LNCaP clone FGC (cell line): ENCODE results near the gene ATF1.
"Not testable (repeated sequence)": the region's sequence is repeated elsewhere in the genome, so short reads cannot be mapped to it uniquely, and the experiment has no call there.

ENCODE experiments used
- DNase-seq: peaks from one replicate; pipeline ENCODE4 v3.0.0-alpha.2; 2011; ENCODE audit warnings: low read depth
- H3K4me3 ChIP-seq: 2 replicates; pipeline ENCODE4 v1.5.1; 2011; ENCODE audit warnings: mild to moderate bottlenecking, low read depth, low read length, control low read depth
- CTCF ChIP-seq: IDR thresholded peaks from 2 replicates; pipeline ENCODE4 v1.5.1; 2012; ENCODE audit warnings: mild to moderate bottlenecking; ENCODE audit not compliant: control insufficient read depth, insufficient read depth; ENCODE audit errors: extremely low read depth

Gene ATF1

GRCh38 chr12:50859621-50860310 is 95.9 kb downstream of the ATF1 start:
- DNase-seq: no peak
- no peak overlapping the region for H3K4me3 ChIP-seq

DNA sequence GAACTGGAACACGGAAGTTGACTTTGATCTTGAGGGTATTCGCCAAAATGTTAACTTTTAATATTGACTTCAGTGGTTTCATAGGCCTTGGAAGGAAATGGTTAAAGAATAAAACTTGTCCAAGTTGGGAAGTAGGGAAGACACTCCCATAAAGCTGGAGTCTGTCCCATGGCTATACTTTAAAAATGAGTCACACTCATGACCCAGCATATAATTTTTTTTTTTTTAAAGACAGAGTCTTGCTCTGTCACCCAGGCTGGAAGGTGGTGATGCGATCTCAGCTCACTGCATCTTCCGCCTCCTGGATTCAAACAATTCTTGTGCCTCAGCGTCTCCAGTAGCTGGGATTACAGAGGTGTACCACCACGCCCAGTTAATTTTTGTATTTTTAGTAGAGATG is 98.4 kb downstream of the ATF1 start:
- no peak overlapping the region for H3K4me3 ChIP-seq
- no peak for DNase-seq
- no peak for TF ChIP-seq CTCF

More at GRCh38 chr12:50859621-50860310, 95.9 kb downstream of the ATF1 start:
- no peak for TF ChIP-seq CTCF

- TF ChIP-seq CTCF: no peak
- H3K4me3 ChIP-seq: no peak overlapping the region
- DNase-seq: no peak
Measured at GRCh38 chr12:50865266-50865665, 101.4 kb downstream of the ATF1 start.

DNA sequence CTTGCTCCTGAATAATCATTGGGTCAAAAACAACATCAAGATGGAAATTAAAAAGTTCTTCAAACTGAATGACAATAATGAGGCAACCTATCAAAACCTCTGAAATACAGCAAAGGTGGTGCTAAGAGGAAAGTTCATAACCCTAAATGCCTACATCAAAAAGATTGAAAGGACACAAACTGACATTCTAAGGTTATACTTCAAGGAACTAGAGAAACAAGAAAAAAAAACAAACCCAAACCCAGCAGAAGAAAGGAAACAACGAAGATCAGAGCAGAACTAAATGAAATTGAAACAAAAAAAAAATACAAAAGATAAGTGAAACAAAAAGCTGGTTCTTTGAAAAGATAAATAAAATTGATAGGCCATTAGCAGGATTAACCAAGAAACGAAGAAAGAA is 105.0 kb downstream of the ATF1 start:
- not testable (repeated sequence) for H3K4me3 ChIP-seq, DNase-seq
